Daoy (cell line): ENCODE results near the gene TSFM. TPM values are rescaled to one million over a fixed set of nuclear protein-coding genes. Genes with fewer than 3 reads are reported as not detected.
"Not testable (repeated sequence)": the region's sequence is repeated elsewhere in the genome, so short reads cannot be mapped to it uniquely, and the experiment has no call there.

Experiments used
- DNase-seq: peaks from one replicate; pipeline ENCODE4 v3.0.0-alpha.2; 2015; ENCODE audit warnings: low read depth
- total RNA-seq: library from RNA; depleted of rRNA; stranded (reverse); fragments of >200 nt; shearing (Covaris generic); gene quantifications from 2 replicates; pipeline ENCODE4 v1.2.3, GENCODE V29; 2014

The TSFM gene
- total RNA-seq, 1 experiment from 2014 or later = 38.2 TPM

DNA sequence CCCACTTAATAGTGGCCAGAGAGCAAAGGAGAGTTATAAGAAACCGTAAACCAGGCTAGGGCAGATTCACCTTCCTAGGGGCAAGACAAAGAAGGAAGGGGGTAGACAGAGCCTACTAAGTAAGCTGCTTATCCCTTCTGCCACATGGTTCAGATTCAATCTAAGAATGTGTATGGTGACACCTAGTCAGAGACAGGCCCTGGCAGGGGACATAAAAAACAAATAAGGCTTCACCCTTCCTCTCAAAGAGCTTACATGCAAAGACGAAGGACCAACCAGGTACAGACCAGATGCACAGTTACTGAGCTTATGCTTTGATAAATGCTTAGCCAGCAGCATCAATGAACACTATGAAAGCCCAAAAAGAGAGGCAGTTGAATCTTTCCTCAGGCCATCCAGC lies 20.1 kb upstream of the TSFM start:
- no peak for DNase-seq

DNA sequence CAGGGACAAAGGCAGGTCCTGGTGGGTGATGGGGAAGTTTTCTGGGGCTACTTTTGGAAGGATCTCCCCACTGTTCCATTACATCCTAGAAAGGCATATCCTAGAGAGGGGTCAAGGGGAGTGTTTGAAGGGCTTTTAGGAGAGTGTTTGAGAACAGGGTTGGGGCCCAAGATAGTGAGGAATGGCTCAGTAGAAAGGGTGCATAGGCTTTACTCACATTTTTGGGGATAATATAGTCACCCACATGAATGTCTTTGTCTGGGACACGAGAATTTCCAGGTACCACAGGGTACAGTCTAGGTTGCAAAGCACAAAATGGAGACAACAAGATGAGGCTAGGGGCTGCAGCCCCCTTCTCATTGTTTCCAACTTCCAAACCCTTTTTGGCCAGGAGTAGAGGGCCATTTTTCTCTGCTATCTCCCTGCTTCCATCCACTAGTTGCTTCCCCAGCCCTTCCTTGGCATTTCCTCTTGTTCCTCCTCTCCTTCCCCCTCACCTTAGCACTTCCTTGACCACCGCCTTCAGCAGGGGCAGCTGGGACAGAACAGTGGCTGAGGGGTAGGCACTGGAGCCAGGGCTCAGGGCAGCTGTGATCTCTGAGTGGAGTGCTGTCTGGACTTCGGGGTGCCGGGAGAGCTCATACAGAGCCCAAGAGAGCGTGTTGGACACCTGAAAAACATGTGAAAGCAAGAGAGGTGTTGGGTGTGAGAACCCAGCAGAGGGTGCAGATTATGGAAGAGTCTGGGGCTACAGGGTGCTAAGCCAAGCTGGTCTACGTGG lies 18.5 kb upstream of the TSFM start:
- DNase-seq = no peak

DNA sequence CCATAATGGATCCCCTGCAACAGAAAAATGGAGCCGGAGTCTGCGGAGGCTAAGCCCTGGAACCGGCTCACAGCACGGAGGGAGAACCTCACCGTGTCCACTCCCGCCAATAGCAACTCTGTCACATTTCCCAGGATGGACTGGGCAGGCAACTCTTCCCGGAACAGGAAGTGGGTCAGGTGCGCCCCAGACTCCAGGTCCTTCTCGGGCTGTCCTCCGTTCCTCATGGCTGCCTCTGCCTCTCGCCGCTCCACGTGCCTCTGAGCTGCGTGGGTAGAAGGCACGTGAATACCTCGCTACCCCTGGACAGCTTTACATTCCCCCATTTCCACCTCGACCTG lies 18.0 kb upstream of the TSFM start:
- DNase-seq = peak; percentile 34

DNA sequence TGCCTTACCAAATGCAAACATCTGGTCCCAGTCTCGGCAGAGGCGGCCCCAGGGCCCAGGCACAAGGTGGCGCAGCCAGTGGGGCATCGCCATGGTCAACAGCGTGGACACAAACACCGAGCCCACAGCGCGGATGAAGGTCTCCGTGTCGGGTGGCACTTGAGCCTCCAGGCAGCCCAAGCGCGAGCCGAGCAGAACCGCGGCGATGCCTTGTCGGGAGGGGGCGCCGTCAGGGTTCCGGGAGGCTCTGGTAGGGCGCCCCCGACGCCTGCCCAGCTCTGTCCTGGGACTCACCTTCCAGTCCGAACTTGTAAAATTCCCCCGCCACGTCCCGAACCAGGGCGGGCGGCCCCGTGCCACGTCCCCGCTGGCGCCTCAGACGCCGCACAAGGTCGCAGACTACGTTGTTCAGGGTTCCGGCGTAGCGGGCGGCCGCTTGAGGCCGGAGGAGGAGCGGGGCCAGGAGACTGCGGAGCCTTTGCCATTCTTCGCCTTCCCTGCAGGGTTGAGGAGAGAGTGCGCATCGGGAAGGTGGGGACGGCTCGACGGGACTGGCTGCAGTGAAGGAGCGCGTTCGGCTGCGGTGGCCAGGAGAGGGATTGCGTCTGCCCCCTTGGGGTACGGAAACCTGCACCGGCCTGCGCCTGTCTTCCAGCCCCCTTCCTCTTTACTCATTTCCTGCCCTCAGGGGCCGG lies 17.4 kb upstream of the TSFM start:
- DNase-seq = peak; percentile 80

DNA sequence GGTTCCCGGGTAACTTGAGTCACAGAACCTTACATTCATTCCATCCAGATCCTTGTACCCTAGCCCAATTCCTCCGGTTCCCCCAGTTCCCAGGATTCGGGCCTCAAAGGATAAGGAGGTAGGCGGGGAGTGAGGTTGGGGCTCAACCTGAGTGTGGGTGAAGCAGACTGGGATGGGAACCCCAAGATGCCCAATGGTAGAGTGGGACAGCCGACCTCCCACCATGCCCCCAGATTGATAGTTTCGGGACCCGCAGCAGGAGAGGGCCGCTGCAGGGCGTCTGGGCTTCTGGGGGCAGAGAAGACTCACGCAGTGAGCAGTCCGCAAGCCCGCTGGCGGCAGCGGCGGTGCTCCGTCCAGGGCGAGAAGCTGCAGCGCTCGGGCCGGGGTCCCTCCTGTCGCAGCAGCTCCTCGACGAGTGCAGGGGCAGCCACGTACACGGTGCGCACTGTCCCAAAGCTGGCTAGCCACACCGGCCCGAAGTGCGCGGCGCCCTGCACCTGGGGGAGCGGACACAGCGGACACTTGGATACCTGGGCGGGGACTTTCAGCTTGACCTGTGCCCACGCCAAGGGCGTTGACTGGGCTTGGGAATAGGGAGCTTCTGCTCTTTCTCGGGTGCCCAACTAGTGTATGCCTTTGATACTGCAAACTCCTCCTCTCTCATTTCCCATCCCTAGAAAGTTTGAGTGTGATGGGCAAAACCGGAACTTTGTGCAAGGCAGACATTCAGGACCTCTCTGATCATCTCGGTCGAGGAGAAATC lies 16.7 kb upstream of the TSFM start:
- DNase-seq = peak; percentile 27

DNA sequence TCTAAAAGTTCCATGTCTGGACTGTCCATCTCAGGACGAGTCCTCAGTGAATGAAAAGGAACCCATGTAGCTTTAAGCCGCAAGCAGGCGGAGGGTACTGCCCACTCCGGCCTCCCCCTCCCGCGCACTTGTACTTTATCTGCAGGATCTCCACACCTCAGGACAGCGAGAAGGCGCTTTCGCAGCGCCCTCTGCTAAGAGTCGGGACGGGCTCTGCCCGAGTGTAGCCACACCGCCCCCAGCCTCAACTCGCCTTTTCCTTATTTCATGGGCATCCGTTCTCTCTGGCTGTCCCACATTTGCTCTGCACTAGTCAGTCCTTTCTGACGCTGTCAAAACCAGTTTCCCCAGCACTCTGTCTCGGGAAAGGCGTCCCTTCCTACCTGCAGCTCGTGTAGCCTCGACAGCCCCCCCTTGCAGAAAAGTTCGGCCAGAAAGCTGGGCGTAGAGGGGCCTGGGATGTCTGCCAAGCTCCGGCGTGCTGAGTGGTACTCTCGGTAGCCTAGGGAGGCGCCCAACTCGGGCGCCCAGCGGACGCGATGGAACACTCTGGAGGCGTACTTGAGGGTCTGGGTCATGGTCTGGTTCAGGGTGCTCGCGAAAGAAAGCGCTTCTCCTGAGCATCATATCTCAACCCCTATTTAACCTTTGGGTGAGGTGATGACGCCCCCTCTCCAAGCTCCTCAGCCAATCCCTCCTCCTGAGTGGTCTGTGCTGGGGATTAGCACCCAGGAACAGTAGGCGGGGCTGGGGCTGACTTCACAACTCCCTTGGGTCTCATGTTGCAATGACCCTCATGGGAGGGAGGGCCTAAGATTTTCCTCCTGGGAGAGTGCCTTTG lies 15.9 kb upstream of the TSFM start, which contains the start of gene CYP27B1:
CYP27B1 (minus strand) TSS at position 615 of the 841 bp plus-strand sequence; CDS start at position 578, 37 bp downstream.
- peak; percentile 55 for DNase-seq

DNA sequence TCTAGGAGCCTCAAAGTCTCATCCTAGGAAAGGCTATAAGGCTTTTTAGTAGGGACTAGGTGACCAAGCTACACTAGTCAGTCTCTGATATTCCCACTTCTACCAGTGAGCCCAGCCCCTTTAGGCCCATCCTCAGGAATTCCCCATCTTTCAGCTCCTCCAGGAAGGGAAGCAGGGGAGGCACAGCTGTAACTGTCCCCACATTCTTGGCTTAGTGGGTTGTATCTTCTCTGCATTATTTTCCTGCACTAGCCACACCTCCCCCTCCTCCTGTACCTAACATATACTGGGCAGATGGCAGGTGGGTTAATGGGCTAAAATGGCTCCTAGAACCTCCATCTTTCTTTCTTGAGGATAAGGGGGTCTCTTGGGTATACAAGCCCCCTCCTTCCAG lies 15.3 kb upstream of the TSFM start:
- DNase-seq = no peak

DNA sequence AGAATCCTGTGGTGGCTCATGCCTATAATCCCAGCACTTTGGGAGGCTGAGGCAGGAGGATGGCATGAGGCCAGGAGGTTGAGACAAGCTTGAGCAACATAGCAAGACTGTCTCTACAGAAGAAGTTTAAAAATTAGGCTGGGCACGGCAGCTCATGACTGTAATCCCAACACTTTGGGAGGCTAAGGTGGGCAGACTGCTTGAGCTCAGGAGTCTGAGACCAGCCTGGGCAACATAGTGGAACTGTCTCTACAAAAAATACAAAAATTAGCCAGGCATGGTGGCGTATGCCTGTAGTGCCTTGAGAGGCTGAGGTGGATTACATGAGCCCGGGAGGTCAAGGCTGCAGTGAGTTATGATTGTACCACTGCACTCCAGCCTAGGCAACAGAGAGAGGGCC lies 14.7 kb upstream of the TSFM start:
- DNase-seq = no peak

DNA sequence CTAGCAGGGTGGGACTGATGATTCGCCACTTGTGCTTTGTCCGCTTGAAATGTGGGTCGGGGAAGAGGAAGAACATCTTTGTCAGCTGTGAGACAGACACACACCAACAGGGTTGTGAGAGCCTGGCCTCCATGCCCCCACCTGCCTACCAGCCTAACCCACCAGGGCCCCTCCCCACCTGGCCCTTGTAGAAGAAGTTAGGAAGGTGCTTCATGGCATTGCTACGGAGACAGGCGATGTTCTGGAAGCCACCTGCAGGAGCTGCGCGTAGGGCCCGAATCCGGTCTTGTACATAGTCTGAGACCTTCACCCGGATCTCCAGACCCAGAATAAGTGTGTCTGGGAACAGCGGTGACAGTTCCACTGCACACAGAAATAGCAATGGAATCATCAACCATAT lies 13.0 kb upstream of the TSFM start:
- DNase-seq = no peak

DNA sequence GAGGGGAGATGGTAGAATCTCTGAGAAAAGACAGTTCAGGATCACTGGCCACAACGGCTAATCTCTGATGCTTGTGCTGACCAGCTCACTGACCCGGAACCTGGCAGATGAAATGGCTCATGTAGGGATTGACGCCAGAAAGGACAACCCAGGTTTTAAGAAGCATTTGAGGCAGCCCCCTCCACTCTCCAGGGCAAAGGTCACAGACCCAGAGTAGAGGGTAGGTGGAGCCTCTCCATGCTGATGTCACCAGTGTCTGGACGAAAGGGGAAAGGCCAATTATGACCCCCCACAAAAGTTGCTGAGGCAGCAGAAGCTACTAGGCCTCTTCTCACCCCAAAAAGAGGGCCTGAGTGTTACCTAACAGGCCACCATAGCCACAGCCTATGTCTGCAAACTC lies 11.9 kb upstream of the TSFM start:
- no peak for DNase-seq

DNA sequence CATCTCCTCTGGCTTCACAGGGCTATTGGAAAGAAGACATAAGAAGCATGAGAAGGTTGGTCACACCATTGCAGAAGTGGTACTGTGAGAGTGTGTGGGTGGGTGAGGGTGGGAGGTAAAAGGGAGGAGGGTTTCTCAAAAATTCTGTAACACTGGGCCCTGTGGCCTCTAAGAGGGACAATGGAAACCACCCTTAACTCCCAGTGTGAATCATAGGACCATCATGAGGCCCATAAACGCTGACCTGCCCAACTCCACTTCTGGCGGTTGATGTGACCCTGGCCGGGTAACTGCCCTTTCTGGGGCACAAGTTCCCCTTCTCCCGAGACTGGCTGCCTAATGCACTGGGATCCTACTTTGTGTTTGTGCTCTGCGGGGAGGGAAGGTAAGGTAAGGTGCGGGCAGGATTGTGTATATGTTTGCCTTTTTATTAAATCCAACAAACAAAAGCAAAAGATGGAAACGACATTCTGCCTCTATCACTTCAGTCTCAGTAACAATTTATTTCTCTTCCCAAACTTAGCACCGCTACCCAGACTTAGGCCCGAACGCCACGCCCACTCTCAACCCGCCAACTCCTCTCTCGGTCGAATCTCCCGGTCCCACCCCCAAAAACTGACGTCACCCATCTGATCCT lies 11.2 kb upstream of the TSFM start:
- peak; percentile 96 for DNase-seq

DNA sequence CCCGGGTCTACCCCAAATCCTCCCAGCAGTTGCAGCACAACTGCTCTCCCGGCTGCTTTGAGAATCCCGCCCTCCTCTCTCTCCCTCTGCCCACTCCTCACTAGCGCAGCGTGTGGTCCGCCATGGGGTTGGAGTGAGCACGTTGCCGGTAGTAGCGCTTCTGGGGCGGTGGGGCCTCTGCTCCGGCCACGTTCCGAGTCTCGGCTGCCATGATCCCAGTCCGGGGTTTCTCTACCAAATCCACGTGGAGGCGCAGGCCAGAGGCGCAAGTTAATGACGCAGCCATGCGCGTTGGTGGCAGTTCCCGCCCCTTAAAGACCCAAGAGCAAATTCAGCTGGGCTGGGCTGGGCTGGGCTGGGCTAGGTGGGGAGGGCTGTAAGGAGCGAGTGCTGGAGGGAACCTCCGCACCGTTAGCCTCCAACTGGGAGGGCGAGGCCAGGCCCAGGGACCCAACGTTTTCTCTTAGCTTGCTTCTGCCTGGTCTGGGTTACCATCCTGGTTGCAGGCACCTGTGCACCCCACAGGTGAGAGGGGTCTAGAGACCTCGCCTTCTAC lies 10.6 kb upstream of the TSFM start, which contains the start of gene METTL1:
METTL1 (minus strand) TSS at position 233 of the 556 bp plus-strand sequence; CDS start at position 211, 22 bp downstream.
- peak; percentile 99 for DNase-seq

DNA sequence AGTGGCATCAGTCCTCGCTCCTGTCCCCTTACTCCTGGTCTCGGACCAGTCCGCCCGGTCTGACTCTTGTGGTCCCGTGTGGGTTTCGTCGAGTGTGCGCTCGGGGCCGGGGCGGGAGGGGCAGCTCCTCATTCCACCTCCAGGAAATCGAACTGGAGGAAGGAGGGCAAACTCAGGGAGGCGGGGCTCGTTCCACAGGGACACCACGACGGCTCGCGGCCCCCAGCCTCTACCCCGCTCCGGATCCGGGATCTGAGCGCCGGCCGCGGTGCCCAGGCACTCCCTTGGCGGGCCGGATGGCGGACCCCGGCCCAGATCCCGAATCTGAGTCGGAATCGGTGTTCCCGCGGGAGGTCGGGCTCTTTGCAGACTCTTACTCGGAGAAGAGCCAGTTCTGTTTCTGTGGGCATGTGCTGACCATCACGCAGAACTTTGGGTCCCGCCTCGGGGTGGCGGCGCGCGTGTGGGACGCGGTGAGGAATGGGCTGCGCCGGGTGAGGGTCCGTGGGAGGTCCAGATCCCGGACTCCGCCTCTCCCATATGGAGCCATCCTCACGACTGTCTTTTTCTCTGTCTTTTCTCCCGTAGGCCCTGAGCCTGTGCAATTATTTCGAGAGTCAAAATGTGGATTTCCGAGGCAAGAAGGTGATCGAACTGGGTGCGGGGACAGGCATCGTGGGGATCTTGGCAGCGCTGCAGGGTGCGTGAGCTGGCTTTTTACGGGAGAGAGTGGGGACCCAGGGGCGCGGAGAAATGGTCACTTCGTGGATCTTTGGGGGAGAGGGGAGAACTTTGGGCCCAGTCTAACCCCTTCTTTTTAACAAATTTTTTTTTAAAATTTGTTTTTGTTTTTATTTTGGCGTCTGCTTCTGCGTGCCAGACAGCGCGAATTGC lies 9.9 kb upstream of the TSFM start, which contains the start of gene EEF1AKMT3:
EEF1AKMT3 (plus strand) TSS at position 186 of the 894 bp plus-strand sequence; CDS start at position 297, 111 bp downstream.
- DNase-seq = peak; percentile 72

DNA sequence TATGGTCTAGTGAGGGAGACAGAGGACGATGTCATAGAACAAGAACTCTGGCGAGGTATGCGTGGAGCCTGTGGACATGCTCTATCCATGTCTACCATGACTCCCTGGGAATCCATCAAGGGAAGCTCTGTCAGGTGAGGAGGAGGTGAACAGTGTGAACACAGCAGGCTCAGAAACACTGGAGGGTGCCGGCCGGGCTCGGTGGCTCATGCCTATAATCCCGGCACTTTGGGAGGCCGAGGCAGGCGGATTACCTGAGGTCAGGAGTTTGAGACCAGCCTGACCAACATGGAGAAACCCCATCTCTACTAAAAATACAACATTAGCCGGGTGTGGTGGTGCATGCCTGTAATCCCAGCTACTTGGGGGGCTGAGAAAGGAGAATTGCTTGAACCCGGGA lies 8.0 kb upstream of the TSFM start:
- not testable (repeated sequence) for DNase-seq

DNA sequence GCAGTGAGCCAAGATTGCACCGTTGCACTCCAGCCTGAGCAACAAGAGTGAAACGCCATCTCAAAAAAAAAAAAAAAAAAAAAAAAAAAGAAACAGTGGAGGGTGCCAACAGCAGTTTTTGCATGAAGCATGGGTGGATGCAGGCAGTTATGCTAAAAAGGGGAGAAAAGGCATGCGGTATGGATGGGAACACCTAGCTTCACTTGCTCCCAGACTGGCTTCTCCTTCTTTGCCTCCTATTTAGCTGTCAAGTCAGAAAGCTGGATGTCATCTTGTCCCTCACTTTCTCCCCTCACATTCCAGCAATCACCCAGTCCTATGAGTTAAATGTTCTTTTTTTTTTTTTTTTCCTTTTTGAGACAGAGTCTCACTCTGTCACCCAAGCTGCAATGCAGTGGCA lies 7.5 kb upstream of the TSFM start:
- no peak for DNase-seq

DNA sequence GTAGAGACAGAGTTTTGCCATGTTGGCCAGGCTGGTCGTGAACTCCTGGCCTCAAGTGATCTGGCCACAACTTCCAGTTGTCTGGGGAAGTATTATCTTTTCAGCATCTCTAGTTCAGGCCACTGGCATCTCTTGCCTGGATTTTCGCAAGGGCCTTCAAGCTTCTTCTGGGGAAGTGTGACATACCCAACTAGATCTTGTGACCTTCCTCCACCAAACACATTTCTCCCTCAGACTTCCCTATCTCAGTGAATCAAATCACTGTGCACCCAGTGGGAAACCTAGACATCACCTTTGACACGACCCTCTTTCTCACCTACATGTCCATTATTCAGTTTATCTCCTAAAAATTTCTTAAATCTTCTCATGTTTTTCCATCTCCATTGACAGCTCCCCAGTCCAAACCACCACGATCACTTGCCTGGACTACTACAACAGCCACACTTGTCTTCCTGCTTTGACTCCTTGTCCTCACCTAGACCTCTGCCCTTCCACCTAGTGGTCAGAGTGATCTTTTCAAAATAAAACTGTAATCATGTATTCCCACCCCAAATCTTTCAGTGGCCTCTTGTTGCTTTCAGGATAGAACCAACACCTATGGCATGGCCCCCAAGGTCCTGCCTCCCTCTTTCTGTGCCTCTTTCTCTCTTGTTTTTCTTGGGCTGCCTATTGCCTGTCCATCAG lies 6.9 kb upstream of the TSFM start:
- DNase-seq = no peak

DNA sequence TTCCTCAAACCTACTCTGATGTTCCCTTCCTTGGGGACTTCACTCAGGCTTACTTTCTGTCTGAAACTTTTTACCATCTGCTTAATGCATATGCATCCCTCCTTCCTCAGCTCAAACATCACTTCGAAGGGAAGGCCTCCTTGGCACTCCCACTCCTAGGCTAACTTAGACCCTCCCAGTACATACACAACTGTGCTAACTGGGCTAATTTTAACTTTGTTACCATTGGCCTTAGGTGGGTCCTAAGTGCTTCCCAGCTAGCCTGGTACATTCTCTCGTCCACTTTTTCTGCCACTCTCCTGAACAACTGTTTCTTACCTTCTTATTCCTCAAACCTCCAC lies 6.4 kb upstream of the TSFM start:
- no peak for DNase-seq

DNA sequence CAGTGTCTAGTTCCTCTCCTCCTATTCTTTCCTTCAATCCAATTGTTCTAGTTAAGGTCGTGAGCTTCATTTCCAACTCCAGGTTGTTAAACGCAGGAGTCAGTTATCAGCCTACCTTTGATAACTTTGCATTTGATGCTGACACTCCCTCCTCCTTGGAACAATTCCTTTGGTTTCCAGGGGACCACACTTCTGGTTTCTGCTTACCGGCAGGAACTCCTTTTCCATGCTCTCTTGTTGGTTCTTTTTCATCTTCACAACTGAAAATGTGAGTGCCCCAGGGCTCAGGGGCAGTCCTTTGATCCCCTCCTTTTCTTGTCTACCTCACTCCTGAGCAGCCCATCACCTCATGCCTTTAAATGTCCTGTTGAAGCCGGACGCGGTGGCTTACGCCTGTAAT lies 5.2 kb upstream of the TSFM start:
- no peak for DNase-seq

DNA sequence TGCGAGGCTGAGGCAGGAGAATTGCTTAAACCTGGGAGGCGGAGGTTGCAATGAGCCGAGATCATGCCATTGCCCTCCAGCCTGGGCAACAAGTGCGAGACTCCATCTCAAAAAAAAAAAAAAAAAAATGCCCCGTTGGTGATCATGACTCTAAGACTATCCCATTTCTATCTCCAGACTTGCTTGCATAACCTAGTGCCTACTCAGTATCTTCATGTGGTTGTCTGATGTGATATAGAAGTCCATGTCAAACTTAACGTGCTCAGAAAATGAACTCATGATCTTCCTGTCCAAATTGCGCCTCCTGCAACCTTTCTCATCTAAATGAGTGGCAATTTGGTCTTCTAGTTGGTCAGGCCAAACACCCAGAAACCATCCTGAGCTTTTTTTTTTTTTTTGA lies 4.7 kb upstream of the TSFM start:
- no peak for DNase-seq
